ENCODE measurements around the gene MITD1. TPM values are rescaled to one million over a fixed set of nuclear protein-coding genes. Genes with fewer than 3 reads are reported as not detected.

The MITD1 gene
- total RNA-seq, 2 experiments from 2014 or later = 67.4 to 75.5 TPM

Other genes starting within 250 kb of the MITD1 start
- under 1 TPM; 0.12 to 0.31 TPM for gene CRACDL, start 244.8 kb downstream of the MITD1 start, total RNA-seq
- gene C2orf15, start 39.4 kb downstream of the MITD1 start, total RNA-seq = under 1 TPM; 0.48 to 0.50 TPM
- 1 to 10 TPM; 6.3 to 7.0 TPM for gene TSGA10, start 26.1 kb downstream of the MITD1 start, total RNA-seq
- gene LIPT1, start 26.1 kb downstream of the MITD1 start, total RNA-seq = 1 to 10 TPM; 3.3 to 4.6 TPM
- 10 to 100 TPM; 30.3 to 30.8 TPM for gene MRPL30, start 126 bp upstream of the MITD1 start, total RNA-seq
- gene LYG2, start 74.6 kb upstream of the MITD1 start, total RNA-seq = not detected
- gene LYG1, start 120.1 kb upstream of the MITD1 start, total RNA-seq = 1 to 10 TPM in 1 of 2 experiments, under 1 TPM in 1; 0.29 to 1.2 TPM
- 10 to 100 TPM; 29.6 to 30.5 TPM for gene TXNDC9, start 155.3 kb upstream of the MITD1 start, total RNA-seq
- 10 to 100 TPM; 69.7 to 72.0 TPM for gene EIF5B, start 156.3 kb upstream of the MITD1 start, total RNA-seq